GM21526 (cell line): ENCODE measurements around the gene BMPER.

Experiments
- ATAC-seq: cut with Tn5 transposase; IDR thresholded peaks from one replicate; pipeline ENCODE4 v1.9.1; 2021; ENCODE audit warnings: moderate library complexity; ENCODE audit not compliant: unreplicated experiment, low FRiP score

BMPER gene

GRCh38 chr7:33905389-33906032 lies at the start of gene BMPER:
Gene BMPER (plus strand): TSS chr7:33905539. CDS start chr7:33905614, 75 bp downstream.
- ATAC-seq: no peak

GRCh38 chr7:33861947-33862346 lies 43.4 kb upstream of the BMPER start:
- no peak for ATAC-seq

- no peak for ATAC-seq
Measured at GRCh38 chr7:33862946-33863814, 42.2 kb upstream of the BMPER start.

- no peak for ATAC-seq
Measured at GRCh38 chr7:33868166-33868565, 37.2 kb upstream of the BMPER start.

GRCh38 chr7:33869176-33869575 lies 36.2 kb upstream of the BMPER start:
- ATAC-seq: no peak

GRCh38 chr7:33870120-33870519 lies 35.2 kb upstream of the BMPER start:
- no peak for ATAC-seq

- ATAC-seq: no peak
Measured at GRCh38 chr7:33872870-33873269, 32.5 kb upstream of the BMPER start.

- ATAC-seq: no peak
Measured at GRCh38 chr7:33873518-33873917, 31.8 kb upstream of the BMPER start.

- no peak for ATAC-seq
Measured at GRCh38 chr7:33873981-33874750, 31.2 kb upstream of the BMPER start.

- ATAC-seq: no peak
Measured at GRCh38 chr7:33874943-33875342, 30.4 kb upstream of the BMPER start.

- ATAC-seq: no peak
Measured at GRCh38 chr7:33876596-33877274, 28.6 kb upstream of the BMPER start.

- no peak for ATAC-seq
Measured at GRCh38 chr7:33880787-33881186, 24.6 kb upstream of the BMPER start.

GRCh38 chr7:33881316-33881715 lies 24.0 kb upstream of the BMPER start:
- ATAC-seq: no peak

- ATAC-seq: no peak
Measured at GRCh38 chr7:33882040-33882837, 23.1 kb upstream of the BMPER start.

GRCh38 chr7:33882950-33883670 lies 22.2 kb upstream of the BMPER start:
- no peak for ATAC-seq

GRCh38 chr7:33883671-33883965 lies 21.7 kb upstream of the BMPER start:
- no peak for ATAC-seq

GRCh38 chr7:33885290-33886148 lies 19.8 kb upstream of the BMPER start:
- ATAC-seq: no peak

- ATAC-seq: no peak
Measured at GRCh38 chr7:33886149-33886623, 19.2 kb upstream of the BMPER start.
